IMR-90 (cell line): Measurements from ENCODE around the gene WWP2. TPM values are rescaled to one million over a fixed set of nuclear protein-coding genes. Genes with fewer than 3 reads are reported as not detected.

ENCODE experiments used
- ATAC-seq: fragments of 200-7000 bp; cut with Tn5 transposase; 2 replicates; pipeline ENCODE4 v1.9.1; 2020; ENCODE audit warnings: low read depth, mild to moderate bottlenecking, moderate library complexity
- BruUV-seq: library from RNA; stranded (reverse); fragments of 400-500 nt; replicated peaks from 2 replicates; lab custom pipeline; 2021; lab: Mats Ljungman, UMichigan
- CTCF ChIA-PET: fragments of 300-600 bp; formaldehyde crosslinking; extraction: SDS; loops from one replicate; lab custom pipeline; 2021; ENCODE audit warnings: antibody characterized with exemption; lab: Yijun Ruan, JAX
- POLR2A ChIA-PET: fragments of 300-600 bp; sonication (Branson Sonifier 250); formaldehyde crosslinking; loops from one replicate; lab custom pipeline; 2022; ENCODE audit warnings: antibody characterized with exemption; ENCODE audit not compliant: unreplicated experiment; lab: Charles Lee
- DNase-seq: peaks from one replicate; pipeline ENCODE4 v3.0.0; 2013
- H2AFZ ChIP-seq: replicated peaks from 2 replicates; pipeline ENCODE3; 2013; ENCODE audit warnings: low read length, mild to moderate bottlenecking; ENCODE audit not compliant: poor library complexity
- H2AK5ac ChIP-seq: 2 replicates; pipeline ENCODE4 v1.6.1; 2013; ENCODE audit warnings: low read depth, low read length, inconsistent platforms
- H2AK9ac ChIP-seq: replicated peaks from 2 replicates; pipeline ENCODE3; 2013; ENCODE audit warnings: mild to moderate bottlenecking, low read depth, low read length, moderate library complexity; ENCODE audit not compliant: poor library complexity
- H2BK120ac ChIP-seq: 2 replicates; pipeline ENCODE4 v1.6.1; 2013; ENCODE audit warnings: low read depth, low read length, inconsistent platforms
- H2BK15ac ChIP-seq: 3 replicates; pipeline ENCODE4 v1.6.1; 2013; ENCODE audit warnings: low read depth, low read length, inconsistent platforms
- H2BK20ac ChIP-seq: 2 replicates; pipeline ENCODE4 v1.6.1; 2013; ENCODE audit warnings: low read depth, mild to moderate bottlenecking, inconsistent platforms, low read length, moderate library complexity
- H2BK5ac ChIP-seq: 2 replicates; pipeline ENCODE4 v1.6.1; 2013; ENCODE audit warnings: mild to moderate bottlenecking, low read depth, low read length, inconsistent platforms; ENCODE audit not compliant: poor library complexity, severe bottlenecking
- H3K14ac ChIP-seq: replicated peaks from 2 replicates; pipeline ENCODE4 v1.6.1; 2013; ENCODE audit warnings: low read depth, low read length, inconsistent platforms
- H3K18ac ChIP-seq: 2 replicates; pipeline ENCODE4 v1.6.1; 2013; ENCODE audit warnings: low read depth, low read length, control low read depth
- H3K23ac ChIP-seq: 2 replicates; pipeline ENCODE4 v1.6.1; 2013; ENCODE audit warnings: low read depth, low read length, inconsistent platforms
- H3K27ac ChIP-seq: 2 replicates; pipeline ENCODE4 v1.5.1; 2013; ENCODE audit warnings: mild to moderate bottlenecking, control low read depth, low read length; ENCODE audit not compliant: insufficient read depth
- H3K27me3 ChIP-seq: 2 replicates; pipeline ENCODE4 v1.6.1; 2013; ENCODE audit warnings: low read length; ENCODE audit not compliant: control insufficient read depth, insufficient read depth
- H3K36me3 ChIP-seq: 2 replicates; pipeline ENCODE4 v1.6.1; 2013; ENCODE audit warnings: low read length, mixed read lengths; ENCODE audit not compliant: control insufficient read depth, insufficient read depth
- H3K4ac ChIP-seq: 2 replicates; pipeline ENCODE4 v1.6.1; 2013; ENCODE audit warnings: low read depth, low read length, inconsistent platforms
- H3K4me1 ChIP-seq: 2 replicates; pipeline ENCODE4 v1.6.1; 2013; ENCODE audit warnings: low read length, mixed read lengths; ENCODE audit not compliant: control insufficient read depth, insufficient read depth
- H3K4me2 ChIP-seq: 2 replicates; pipeline ENCODE4 v1.6.1; 2013; ENCODE audit warnings: low read depth, mild to moderate bottlenecking, control low read depth, low read length, moderate library complexity
- H3K4me3 ChIP-seq: 2 replicates; pipeline ENCODE4 v1.5.1; 2013; ENCODE audit warnings: low read depth, mild to moderate bottlenecking, control low read depth, low read length, moderate library complexity; ENCODE audit not compliant: insufficient read depth
- H3K56ac ChIP-seq: 2 replicates; pipeline ENCODE4 v1.6.1; 2013; ENCODE audit warnings: low read length, inconsistent platforms; ENCODE audit not compliant: insufficient read depth; ENCODE audit errors: extremely low read depth
- H3K79me1 ChIP-seq, 2 experiments: 2 replicates each; pipeline ENCODE4 v1.6.1; 2013; ENCODE audit warnings: low read length in 2 of 2, inconsistent platforms in 1 of 2, low read depth in 1 of 2
- H3K9ac ChIP-seq: 2 replicates; pipeline ENCODE4 v1.6.1; 2013; ENCODE audit warnings: low read depth, low read length, control low read depth
- H3K9me1 ChIP-seq: 2 replicates; pipeline ENCODE4 v1.6.1; 2013; ENCODE audit warnings: low read length, inconsistent platforms; ENCODE audit not compliant: insufficient read depth
- H3K9me3 ChIP-seq: 2 replicates; pipeline ENCODE4 v1.6.1; 2013; ENCODE audit warnings: low read length; ENCODE audit not compliant: control insufficient read depth, insufficient read depth
- H4K20me1 ChIP-seq: 2 replicates; pipeline ENCODE4 v1.6.1; 2013; ENCODE audit warnings: low read length, inconsistent platforms; ENCODE audit not compliant: insufficient read depth
- H4K5ac ChIP-seq: 2 replicates; pipeline ENCODE4 v1.6.1; 2013; ENCODE audit warnings: mild to moderate bottlenecking, low read depth, low read length, control low read depth
- H4K8ac ChIP-seq, 2 experiments: 2 replicates each; pipeline ENCODE4 v1.6.1; 2013; ENCODE audit warnings: low read depth in 2 of 2, low read length in 2 of 2, control low read depth in 1 of 2, inconsistent platforms in 1 of 2
- H4K91ac ChIP-seq: 2 replicates; pipeline ENCODE4 v1.6.1; 2013; ENCODE audit warnings: low read depth, low read length, inconsistent platforms; ENCODE audit not compliant: insufficient read depth
- NFE2L2 ChIP-seq: fragments of 150-350 bp; IDR thresholded peaks from 2 replicates; pipeline ENCODE4 v1.6.1; 2016; ENCODE audit warnings: low read depth, mild to moderate bottlenecking, low read length
- RAD21 ChIP-seq: IDR thresholded peaks from 2 replicates; pipeline ENCODE4 v1.6.1; 2012; ENCODE audit warnings: low read length, improper control_type of control experiment
- WGBS, 2 experiments: methylation state at CpG; one replicate each; pipeline versions ENCODE4 v1.1.5 to v1.1.7; 2013; ENCODE audit warnings: missing lambda C conversion rate in 2 of 2; ENCODE audit not compliant: insufficient read length in 1 of 2; ENCODE audit errors: extremely low coverage in 2 of 2; 5-methylcytosine and 5-hydroxymethylcytosine counted together
- dilution Hi-C: fragments of 300-500 bp; cut with HindIII; formaldehyde crosslinking; loops from one replicate; pipeline ENCODE4 v1.14.3; 2018; ENCODE audit warnings: low sequenced_read_pairs; ENCODE audit not compliant: unreplicated experiment
- in situ Hi-C: fragments of 300-500 bp; cut with MboI; formaldehyde crosslinking; loops from 3 replicates; pipeline ENCODE4 v1.14.3; 2019; ENCODE audit warnings: low sequenced_read_pairs, inconsistent platforms, mixed read lengths
- intact Hi-C: fragments of 100-400 bp; cut with micrococcal nuclease; formaldehyde crosslinking; loops from 2 replicates; pipeline ENCODE4 v1.10.0; 2022
- polyA plus RNA-seq, 3 experiments: library from polyadenylated mRNA; depleted of rRNA; stranded (reverse); fragments of >200 nt; gene quantifications; 2 replicates each; pipeline ENCODE4 v1.2.3, GENCODE V29; 2012; ENCODE audit warnings: low replicate concordance in 1 of 3
- total RNA-seq: library from RNA; depleted of rRNA; stranded (reverse); fragments of >200 nt; gene quantifications from 2 replicates; pipeline ENCODE4 v1.2.3, GENCODE V29; 2012
- TF ChIP-seq, protein P1 (sequence below): conservative IDR thresholded peaks from 2 replicates; pipeline ENCODE4 v1.5.1; 2012; ENCODE audit warnings: mild to moderate bottlenecking, low read depth, low read length, improper control_type of control experiment

WWP2 gene
- total and polyA plus RNA-seq, 2 of the 4 experiments (the other 2 are of a cell fraction): 12.7 to 13.7 TPM

DNA sequence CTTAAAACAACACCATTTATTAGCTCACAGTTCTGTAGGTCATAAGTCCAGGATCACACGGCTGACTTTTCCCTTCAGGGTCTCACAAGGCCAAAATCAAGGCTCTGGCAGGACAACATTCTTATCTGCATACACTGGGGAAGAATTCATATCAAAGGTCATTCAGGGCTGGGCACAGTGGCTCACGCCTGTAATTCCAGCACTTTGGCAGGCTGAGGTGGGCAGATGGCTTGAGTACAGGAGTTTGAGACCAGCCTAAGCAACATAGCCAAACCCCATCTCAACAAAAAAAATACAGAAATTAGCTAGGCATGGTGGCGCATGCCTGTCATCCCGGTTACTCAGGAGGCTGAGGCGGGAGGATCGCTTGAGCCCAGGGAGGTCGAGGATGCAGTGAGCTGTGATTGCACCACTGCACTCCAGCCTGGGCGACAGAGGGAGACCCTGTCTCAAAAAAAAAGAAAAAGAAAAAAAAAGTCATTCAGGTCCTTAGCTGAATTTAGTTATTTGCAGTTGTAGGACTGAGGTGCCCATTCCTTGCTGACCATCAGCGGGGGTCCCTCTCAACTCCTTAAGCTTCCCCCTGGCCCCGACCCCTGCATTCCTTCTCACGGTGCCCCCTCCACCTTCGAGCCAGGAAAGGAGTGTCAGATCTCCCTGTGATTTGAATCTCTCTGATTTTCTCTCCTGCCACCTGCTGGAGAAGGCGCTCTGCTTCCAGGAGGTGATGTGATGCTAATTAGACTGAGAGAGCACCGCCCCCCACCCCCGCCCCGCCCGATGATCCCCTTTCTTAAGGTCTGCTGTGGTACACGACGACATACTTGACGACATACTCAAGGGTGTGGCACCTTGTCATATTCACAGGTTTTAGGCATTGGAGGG is 97.2 kb downstream of the WWP2 start:
- no peak overlapping the region for H3K14ac ChIP-seq
- no peak overlapping the region for H4K5ac ChIP-seq
- peaks cover 4% of the 10 kb centered on the region; the same call in 1 of the 2 replicates for H3K9me1 ChIP-seq
- no peak overlapping the region for H3K4me2 ChIP-seq
- no peak overlapping the region for H2BK120ac ChIP-seq
- ChIA-PET POLR2A (no interaction called here), CTCF (interaction anchor here (0.7 kb wide), 1 partner anchor 61 kb away, joined by 4 read pairs; no protein-coding TSS in a partner anchor)
- no peak overlapping the region for H2BK15ac ChIP-seq
- 0 out of 2 replicates have a peak overlapping the region, but pooled peaks have one; percentile 10 for H2BK20ac ChIP-seq
- no peaks in the 10 kb centered on the region for H3K27me3 ChIP-seq
- no peak overlapping the region for H3K4me3 ChIP-seq
- DNase-seq (no peak), ATAC-seq (no peak)
- WGBS, 2 experiments: 100% methylated on average over 4 of the region's 20 CpGs; no CpG with 5 or more reads in 1 of the 2 experiments
- H2BK5ac ChIP-seq: no peak overlapping the region
- H3K27ac ChIP-seq: no peak overlapping the region
- H3K56ac ChIP-seq: no peak overlapping the region
- no peak overlapping the region; the same call in 1 of the 2 replicates for H3K23ac ChIP-seq
- H4K8ac ChIP-seq: no peak overlapping the region
- H4K20me1 ChIP-seq: no peaks in the 10 kb centered on the region
- H2AFZ ChIP-seq: no peak overlapping the region
- in situ Hi-C loops: no loop called here
- no peak overlapping the region for H4K91ac ChIP-seq
- dilution Hi-C loops: no loop called here
- intact Hi-C loops: no loop called here
- H3K18ac ChIP-seq: no peak overlapping the region
- peaks cover 0 to 7% of the 10 kb centered on the region in 2 experiments; a peak in 1 of 4 replicates for H3K79me1 ChIP-seq
- TF ChIP-seq, protein P1, sequence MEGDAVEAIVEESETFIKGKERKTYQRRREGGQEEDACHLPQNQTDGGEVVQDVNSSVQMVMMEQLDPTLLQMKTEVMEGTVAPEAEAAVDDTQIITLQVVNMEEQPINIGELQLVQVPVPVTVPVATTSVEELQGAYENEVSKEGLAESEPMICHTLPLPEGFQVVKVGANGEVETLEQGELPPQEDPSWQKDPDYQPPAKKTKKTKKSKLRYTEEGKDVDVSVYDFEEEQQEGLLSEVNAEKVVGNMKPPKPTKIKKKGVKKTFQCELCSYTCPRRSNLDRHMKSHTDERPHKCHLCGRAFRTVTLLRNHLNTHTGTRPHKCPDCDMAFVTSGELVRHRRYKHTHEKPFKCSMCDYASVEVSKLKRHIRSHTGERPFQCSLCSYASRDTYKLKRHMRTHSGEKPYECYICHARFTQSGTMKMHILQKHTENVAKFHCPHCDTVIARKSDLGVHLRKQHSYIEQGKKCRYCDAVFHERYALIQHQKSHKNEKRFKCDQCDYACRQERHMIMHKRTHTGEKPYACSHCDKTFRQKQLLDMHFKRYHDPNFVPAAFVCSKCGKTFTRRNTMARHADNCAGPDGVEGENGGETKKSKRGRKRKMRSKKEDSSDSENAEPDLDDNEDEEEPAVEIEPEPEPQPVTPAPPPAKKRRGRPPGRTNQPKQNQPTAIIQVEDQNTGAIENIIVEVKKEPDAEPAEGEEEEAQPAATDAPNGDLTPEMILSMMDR: 0 out of 2 replicates have a peak, but pooled peaks have one; percentile 18
- TF ChIP-seq NFE2L2 (no peak), RAD21 (peak; percentile 10; the same call in 1 of the 2 replicates)
- no peak overlapping the region for H3K9ac ChIP-seq
- H3K9me3 ChIP-seq: no peaks in the 10 kb centered on the region
- H2AK9ac ChIP-seq: no peak overlapping the region
- H2AK5ac ChIP-seq: no peak overlapping the region
- no TSS peak for BruUV-seq
- H3K36me3 ChIP-seq: peaks cover 2% of the 10 kb centered on the region; the same call in 1 of the 2 replicates
- H3K4ac ChIP-seq: no peak overlapping the region
- H3K4me1 ChIP-seq: peaks cover 3% of the 10 kb centered on the region; the same call in 1 of the 2 replicates
